ENCODE data around the gene MINPP1.

GRCh38 chr10:87593702-87594101 is 89.0 kb downstream of the MINPP1 start:
- TF ChIP-seq CTCF (IDR thresholded peaks at IDR 0.05; ENCODE audit: low read length) (no peak), EZH2 (IDR thresholded peaks at IDR 0.05; ENCODE audit: borderline replicate concordance, low read length) (no peak)
